Measurements from ENCODE around the gene DFFB. TPM values are rescaled to one million over a fixed set of nuclear protein-coding genes. Genes with fewer than 3 reads are reported as not detected.

Gene DFFB
- total RNA-seq, 2 experiments from 2014 or later = 10.6 to 12.5 TPM

GRCh38 chr1:3868464-3869006, 11.3 kb downstream of the DFFB start:
- Mint-ChIP-seq H3K9me3 (peaks cover 3% of the 10 kb centered on the region), H3K27me3 (no peaks in the 10 kb centered on the region), H3K27ac (no peak overlapping the region), H3K4me3 (no peak overlapping the region), H3K4me1 (peaks cover 1% of the 10 kb centered on the region), H3K36me3 (ENCODE audit: low read depth) (peaks cover 27% of the 10 kb centered on the region)
- ChIA-PET CTCF (interaction anchor here (0.8 to 1.3 kb wide), 2 partner anchors 10 to 31 kb away, joined by 3 to 5 read pairs; partner anchors contain the start of gene C1orf174), POLR2A (no interaction called here)
- DNase-seq = no peak

- Mint-ChIP-seq H3K27me3 (no peaks in the 10 kb centered on the region), H3K36me3 (ENCODE audit: low read depth) (peaks cover 35% of the 10 kb centered on the region), H3K9me3 (peaks cover 3% of the 10 kb centered on the region), H3K4me1 (peaks cover 1% of the 10 kb centered on the region), H3K27ac (no peak overlapping the region), H3K4me3 (no peak overlapping the region)
- ChIA-PET POLR2A (no interaction called here), CTCF (interaction anchor here (1.3 kb wide), 1 partner anchor 12 kb away, joined by 5 read pairs; no protein-coding TSS in a partner anchor)
- no peak for DNase-seq
Measured at GRCh38 chr1:3869751-3870301, 12.6 kb downstream of the DFFB start.

GRCh38 chr1:3871451-3871805, 14.2 kb downstream of the DFFB start:
- no peak for DNase-seq
- peak overlapping the region; percentile 11 for H3K27ac Mint-ChIP-seq
- ChIA-PET POLR2A (no interaction called here), CTCF (interaction anchor here (0.6 kb wide), 1 partner anchor 13 kb away, joined by 5 read pairs; no protein-coding TSS in a partner anchor)
- H3K27me3 Mint-ChIP-seq = no peaks in the 10 kb centered on the region
- H3K36me3 Mint-ChIP-seq (ENCODE audit: low read depth) = peaks cover 46% of the 10 kb centered on the region
- peaks cover 5% of the 10 kb centered on the region for H3K9me3 Mint-ChIP-seq
- no peaks in the 10 kb centered on the region for H3K4me1 Mint-ChIP-seq
- no peak overlapping the region for H3K4me3 Mint-ChIP-seq

GRCh38 chr1:3872546-3872945, 15.3 kb downstream of the DFFB start:
- POLR2A ChIA-PET = no interaction called here
- no peak overlapping the region for H3K4me3 Mint-ChIP-seq
- CTCF ChIA-PET = no interaction called here
- H3K4me1 Mint-ChIP-seq = no peaks in the 10 kb centered on the region
- H3K27ac Mint-ChIP-seq = no peak overlapping the region
- no peaks in the 10 kb centered on the region for H3K27me3 Mint-ChIP-seq
- no peak for DNase-seq
- H3K36me3 Mint-ChIP-seq (ENCODE audit: low read depth) = peaks cover 40% of the 10 kb centered on the region
- peaks cover 5% of the 10 kb centered on the region for H3K9me3 Mint-ChIP-seq

DNA sequence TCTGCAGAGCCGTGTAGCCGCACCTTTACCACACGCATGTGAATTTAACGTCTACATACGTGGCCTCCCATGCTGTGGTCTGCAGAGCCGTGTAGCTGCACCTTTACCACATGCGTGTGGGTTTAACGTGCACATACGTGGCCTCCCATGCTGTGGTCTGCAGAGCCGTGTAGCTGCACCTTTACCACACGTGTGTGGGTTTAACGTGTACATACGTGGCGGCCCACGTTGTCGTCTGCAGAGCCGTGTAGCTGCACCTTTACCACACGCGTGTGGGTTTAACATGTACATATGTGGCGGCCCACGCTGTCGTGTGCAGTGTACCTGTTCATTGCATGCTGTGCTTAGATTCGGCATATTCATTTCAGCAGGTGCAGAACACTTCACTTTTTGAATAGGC, 17.5 kb downstream of the DFFB start:
- CTCF ChIA-PET = no interaction called here
- Mint-ChIP-seq H3K27ac (no peak overlapping the region), H3K4me3 (no peak overlapping the region), H3K9me3 (peaks cover 13% of the 10 kb centered on the region), H3K27me3 (no peaks in the 10 kb centered on the region), H3K4me1 (no peaks in the 10 kb centered on the region), H3K36me3 (ENCODE audit: low read depth) (peaks cover 46% of the 10 kb centered on the region)
- POLR2A ChIA-PET = no interaction called here
- no peak for DNase-seq

DNA sequence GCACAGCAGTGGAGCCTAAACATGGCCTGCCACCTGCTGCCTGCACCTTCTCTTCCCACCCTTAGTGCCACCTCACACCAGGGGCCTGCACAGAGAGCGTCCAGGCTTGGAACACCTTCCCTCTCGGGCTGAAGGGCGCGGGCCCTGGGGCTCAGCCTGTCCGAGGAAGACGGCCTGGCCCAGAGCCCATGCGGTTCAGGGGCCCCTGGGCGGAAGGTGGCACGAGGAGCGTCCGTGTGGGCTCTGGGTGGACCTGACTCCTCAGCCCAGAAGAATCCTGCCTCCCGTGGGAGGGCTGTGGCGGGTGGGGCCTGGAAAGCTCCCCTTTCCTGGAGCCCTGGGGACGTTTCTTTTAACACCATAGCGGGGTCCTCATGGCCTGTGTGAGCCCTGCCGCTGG, 19.4 kb downstream of the DFFB start:
- ChIA-PET POLR2A (no interaction called here), CTCF (no interaction called here)
- Mint-ChIP-seq H3K4me3 (no peak overlapping the region), H3K36me3 (ENCODE audit: low read depth) (peaks cover 46% of the 10 kb centered on the region), H3K27ac (no peak overlapping the region), H3K4me1 (peaks cover 3% of the 10 kb centered on the region), H3K27me3 (no peaks in the 10 kb centered on the region), H3K9me3 (peaks cover 13% of the 10 kb centered on the region)
- no peak for DNase-seq

DNA sequence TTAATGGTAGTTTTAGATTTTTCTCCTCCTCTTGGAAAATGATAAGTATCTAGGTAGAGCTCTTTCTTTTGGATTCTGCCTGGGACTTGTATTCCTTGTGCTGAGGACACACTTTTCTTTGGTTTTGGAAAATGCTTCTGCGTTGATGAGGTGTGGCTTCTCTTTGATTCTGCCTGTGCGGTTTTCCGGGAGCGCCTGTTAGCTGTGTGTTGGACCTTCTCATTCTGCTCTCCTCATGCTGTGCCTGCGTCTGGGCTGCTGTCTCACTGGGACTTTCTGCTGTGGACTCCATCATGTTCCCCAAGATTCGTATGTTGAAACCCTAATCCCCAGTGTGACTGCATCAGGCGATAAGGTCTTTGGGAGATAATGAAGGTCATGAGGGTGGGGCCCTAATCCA, 21.8 kb downstream of the DFFB start:
- POLR2A ChIA-PET = no interaction called here
- no peak overlapping the region for H3K4me3 Mint-ChIP-seq
- peaks cover 5% of the 10 kb centered on the region for H3K4me1 Mint-ChIP-seq
- CTCF ChIA-PET = no interaction called here
- no peak for DNase-seq
- H3K36me3 Mint-ChIP-seq (ENCODE audit: low read depth) = peaks cover 40% of the 10 kb centered on the region
- peaks cover 13% of the 10 kb centered on the region for H3K9me3 Mint-ChIP-seq
- H3K27ac Mint-ChIP-seq = no peak overlapping the region
- no peaks in the 10 kb centered on the region for H3K27me3 Mint-ChIP-seq

DNA sequence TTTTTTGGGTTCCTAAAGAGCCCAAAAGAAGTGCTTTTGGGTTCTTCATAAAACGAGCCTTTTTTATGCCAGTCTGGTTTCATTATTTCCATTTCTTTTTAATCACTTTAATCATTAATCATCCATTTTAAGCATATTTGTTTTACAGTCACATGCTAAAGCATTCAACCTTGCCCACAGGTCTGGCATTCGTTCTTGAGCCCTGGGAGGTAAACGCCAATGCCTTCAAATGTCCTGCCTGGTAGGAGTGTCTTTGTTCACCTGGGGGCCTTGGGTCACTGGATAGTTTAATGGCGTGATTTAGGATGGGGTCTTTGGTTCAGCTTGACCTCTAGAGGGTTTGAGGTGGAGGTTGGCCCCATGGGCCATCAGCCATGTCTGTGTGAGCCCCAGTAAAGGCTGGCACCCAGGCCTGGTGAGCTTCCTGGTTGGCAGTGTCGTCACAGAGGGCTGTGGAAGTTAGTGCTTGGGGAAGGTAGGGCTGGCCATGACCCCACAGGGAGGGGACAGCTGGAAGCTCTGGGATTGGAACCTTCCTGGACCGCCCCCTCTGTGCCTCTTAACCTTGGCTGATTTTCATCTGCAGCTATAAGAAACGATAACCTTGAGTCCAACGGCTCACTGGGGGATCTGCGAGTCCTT, 22.6 kb downstream of the DFFB start:
- H3K27me3 Mint-ChIP-seq = no peaks in the 10 kb centered on the region
- CTCF ChIA-PET = no interaction called here
- POLR2A ChIA-PET = no interaction called here
- no peak for DNase-seq
- H3K36me3 Mint-ChIP-seq (ENCODE audit: low read depth) = peaks cover 43% of the 10 kb centered on the region
- peaks cover 13% of the 10 kb centered on the region for H3K9me3 Mint-ChIP-seq
- no peak overlapping the region for H3K4me3 Mint-ChIP-seq
- H3K27ac Mint-ChIP-seq = peak overlapping the region; percentile 9
- peaks cover 5% of the 10 kb centered on the region for H3K4me1 Mint-ChIP-seq

GRCh38 chr1:3880429-3881192, 23.3 kb downstream of the DFFB start:
- Mint-ChIP-seq H3K27ac (no peak overlapping the region), H3K4me1 (peaks cover 5% of the 10 kb centered on the region), H3K36me3 (ENCODE audit: low read depth) (peaks cover 38% of the 10 kb centered on the region), H3K27me3 (no peaks in the 10 kb centered on the region), H3K4me3 (no peak overlapping the region), H3K9me3 (peaks cover 11% of the 10 kb centered on the region)
- no peak for DNase-seq
- ChIA-PET POLR2A (no interaction called here), CTCF (no interaction called here)

DNA sequence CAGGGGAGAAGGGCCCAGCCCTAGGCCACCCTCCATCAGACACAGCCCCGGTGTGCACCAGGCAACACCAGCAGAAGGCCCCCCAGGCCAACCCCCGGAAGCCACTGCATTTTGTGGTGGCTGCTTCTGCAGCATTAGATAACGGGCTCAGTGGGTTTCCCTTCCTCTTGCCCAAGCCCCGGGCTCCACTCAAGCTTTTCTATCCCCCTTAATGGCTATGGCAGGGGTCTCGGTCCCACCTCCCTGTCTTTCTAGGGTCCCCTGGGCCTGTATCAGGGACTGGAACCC, 23.9 kb downstream of the DFFB start:
- ChIA-PET CTCF (interaction anchor here (1.4 kb wide), 1 partner anchor 10 kb away, joined by 3 read pairs; no protein-coding TSS in a partner anchor), POLR2A (no interaction called here)
- DNase-seq = no peak
- peaks cover 11% of the 10 kb centered on the region for H3K9me3 Mint-ChIP-seq
- peak overlapping the region; percentile 62 for H3K27ac Mint-ChIP-seq
- peaks cover 35% of the 10 kb centered on the region for H3K36me3 Mint-ChIP-seq (ENCODE audit: low read depth)
- no peaks in the 10 kb centered on the region for H3K27me3 Mint-ChIP-seq
- peaks cover 5% of the 10 kb centered on the region for H3K4me1 Mint-ChIP-seq
- H3K4me3 Mint-ChIP-seq = no peak overlapping the region

- Mint-ChIP-seq H3K4me3 (no peak overlapping the region), H3K4me1 (peaks cover 5% of the 10 kb centered on the region), H3K36me3 (ENCODE audit: low read depth) (peaks cover 38% of the 10 kb centered on the region), H3K9me3 (peaks cover 11% of the 10 kb centered on the region), H3K27me3 (no peaks in the 10 kb centered on the region), H3K27ac (peak overlapping the region; percentile 75)
- ChIA-PET POLR2A (no interaction called here), CTCF (interaction anchor here (0.6 to 1.9 kb wide), 2 partner anchors 17 to 107 kb away, joined by 3 to 5 read pairs; partner anchors contain the start of gene C1orf174)
- no peak for DNase-seq
Measured at GRCh38 chr1:3883194-3883925, 26.1 kb downstream of the DFFB start.

- ChIA-PET POLR2A (no interaction called here), CTCF (interaction anchor here (1.0 to 1.9 kb wide), 2 partner anchors 15 to 19 kb away, joined by 3 to 5 read pairs; partner anchors contain the start of gene C1orf174)
- H3K27ac Mint-ChIP-seq = no peak overlapping the region
- peaks cover 31% of the 10 kb centered on the region for H3K36me3 Mint-ChIP-seq (ENCODE audit: low read depth)
- H3K4me1 Mint-ChIP-seq = peaks cover 11% of the 10 kb centered on the region
- H3K4me3 Mint-ChIP-seq = no peak overlapping the region
- no peaks in the 10 kb centered on the region for H3K27me3 Mint-ChIP-seq
- H3K9me3 Mint-ChIP-seq = no peaks in the 10 kb centered on the region
- DNase-seq = no peak
Measured at GRCh38 chr1:3884966-3885365, 27.7 kb downstream of the DFFB start.

DNA sequence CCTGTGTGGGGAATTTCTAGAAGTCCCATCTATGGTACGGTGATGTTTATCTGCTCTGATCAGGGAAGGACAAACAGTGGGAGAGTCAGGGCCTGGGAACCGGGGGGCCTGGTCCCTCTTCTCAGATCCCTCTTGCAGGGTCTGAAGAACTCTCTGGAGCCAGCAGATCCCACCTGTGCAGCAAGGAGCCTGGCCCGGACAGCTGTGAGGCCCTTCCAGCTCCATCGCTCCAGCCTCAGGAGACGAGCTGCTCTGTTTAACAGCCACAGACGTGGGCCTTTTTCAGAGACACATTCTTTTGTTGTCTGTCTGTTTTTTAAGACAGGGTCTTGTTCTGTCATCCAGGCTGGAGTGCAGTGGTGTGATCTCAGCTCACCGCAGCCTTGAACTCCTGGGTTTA, 28.3 kb downstream of the DFFB start:
- H3K27me3 Mint-ChIP-seq = no peaks in the 10 kb centered on the region
- DNase-seq = no peak
- POLR2A ChIA-PET = no interaction called here
- H3K9me3 Mint-ChIP-seq = no peaks in the 10 kb centered on the region
- peaks cover 35% of the 10 kb centered on the region for H3K36me3 Mint-ChIP-seq (ENCODE audit: low read depth)
- CTCF ChIA-PET = no interaction called here
- H3K4me1 Mint-ChIP-seq = peaks cover 18% of the 10 kb centered on the region
- no peak overlapping the region for H3K27ac Mint-ChIP-seq
- no peak overlapping the region for H3K4me3 Mint-ChIP-seq

Measured in activated CD4-positive, alpha-beta T cell treated with anti-CD3 and anti-CD28 coated beads, Interleukin-2, amount 10 ng/mL, durations not matched to agents 7 days and 5 days (primary cell).